WTC11 (cell line): ENCODE results near the gene MFAP3. TPM values are rescaled to one million over a fixed set of nuclear protein-coding genes. Genes with fewer than 3 reads are reported as not detected.
A peak's percentile ranks its signal among the peaks of the same experiment; 100 is the strongest.

Experiments used
- ATAC-seq: fragments of 200-7000 bp; cut with Tn5 transposase; 2 replicates; pipeline ENCODE4 v1.10.0; 2021; ENCODE audit warnings: mild to moderate bottlenecking, moderate library complexity
- CTCF ChIA-PET: fragments of 300-600 bp; sonication (Branson Sonifier 250); formaldehyde crosslinking; loops from one replicate; lab custom pipeline; 2021; ENCODE audit warnings: antibody characterized with exemption; lab: Charles Lee
- POLR2A ChIA-PET: fragments of 350-600 bp; sonication (Branson Sonifier 250); formaldehyde crosslinking; loops from one replicate; lab custom pipeline; 2021; ENCODE audit warnings: antibody characterized with exemption; lab: Charles Lee
- DNase-seq: peaks from one replicate; pipeline ENCODE4 v3.0.0; 2021; ENCODE audit warnings: low spot score
- H3K27ac Mint-ChIP-seq: 2 replicates; pipeline ENCODE4 v1.8.0; 2021; ENCODE audit warnings: mixed read lengths
- H3K27me3 Mint-ChIP-seq: 2 replicates; pipeline ENCODE4 v1.8.0; 2021; ENCODE audit warnings: low read depth, mild to moderate bottlenecking, moderate library complexity, mixed read lengths
- H3K36me3 Mint-ChIP-seq: 2 replicates; pipeline ENCODE4 v1.8.0; 2021; ENCODE audit warnings: mixed read lengths
- H3K4me1 Mint-ChIP-seq: 2 replicates; pipeline ENCODE4 v1.8.0; 2022; ENCODE audit warnings: mixed read lengths
- H3K4me3 Mint-ChIP-seq: 2 replicates; pipeline ENCODE4 v1.8.0; 2021; ENCODE audit warnings: mild to moderate bottlenecking, moderate library complexity, mixed read lengths
- H3K9me3 Mint-ChIP-seq: 2 replicates; pipeline ENCODE4 v1.8.0; 2021; ENCODE audit warnings: mixed read lengths
- AFF4 ChIP-seq: sonication (generic); formaldehyde crosslinking; IDR thresholded peaks from 2 replicates; pipeline ENCODE4 v1.8.1; 2023; ENCODE audit warnings: mild to moderate bottlenecking, missing genetic modification reagents, borderline replicate concordance
- AR ChIP-seq: fragments of 250-450 bp; sonication (Bioruptor Pico); IDR thresholded peaks from 2 replicates; pipeline ENCODE4 v1.9.0; 2021; ENCODE audit warnings: mild to moderate bottlenecking
- ARID4B ChIP-seq: sonication (generic); formaldehyde crosslinking; IDR thresholded peaks from 2 replicates; pipeline ENCODE4 v1.8.0; 2023; ENCODE audit warnings: missing genetic modification reagents, mild to moderate bottlenecking, borderline replicate concordance
- ATF1 ChIP-seq: sonication (generic); formaldehyde crosslinking; IDR thresholded peaks from 2 replicates; pipeline ENCODE4 v1.8.1; 2023; ENCODE audit warnings: mild to moderate bottlenecking, moderate library complexity, missing genetic modification reagents
- CDX4 ChIP-seq: fragments of 250-450 bp; sonication (Bioruptor Pico); IDR thresholded peaks from 2 replicates; pipeline ENCODE4 v1.9.0; 2021; ENCODE audit warnings: moderate library complexity, mild to moderate bottlenecking, inconsistent platforms, borderline replicate concordance
- ERG ChIP-seq: fragments of 250-450 bp; sonication (Bioruptor Pico); IDR thresholded peaks from 2 replicates; pipeline ENCODE4 v1.8.0; 2021; ENCODE audit warnings: mild to moderate bottlenecking
- FOXP1 ChIP-seq: sonication (generic); formaldehyde crosslinking; IDR thresholded peaks from 2 replicates; pipeline ENCODE4 v1.8.0; 2022; ENCODE audit warnings: missing genetic modification reagents, mild to moderate bottlenecking, moderate library complexity, borderline replicate concordance
- GRHL2 ChIP-seq: fragments of 250-450 bp; sonication (Bioruptor Pico); IDR thresholded peaks from 2 replicates; pipeline ENCODE4 v1.8.0; 2022; ENCODE audit warnings: mild to moderate bottlenecking, moderate library complexity; ENCODE audit not compliant: insufficient replicate concordance, severe bottlenecking
- IRF1 ChIP-seq: sonication (generic); formaldehyde crosslinking; IDR thresholded peaks from 2 replicates; pipeline ENCODE4 v1.8.0; 2023; ENCODE audit warnings: missing genetic modification reagents
- RELA ChIP-seq: sonication (generic); formaldehyde crosslinking; IDR thresholded peaks from 2 replicates; pipeline ENCODE4 v1.8.1; 2022; ENCODE audit warnings: missing genetic modification reagents, mild to moderate bottlenecking, borderline replicate concordance
- ZNF263 ChIP-seq: sonication (generic); formaldehyde crosslinking; IDR thresholded peaks from 2 replicates; pipeline ENCODE4 v1.8.1; 2022; ENCODE audit warnings: low read depth, mild to moderate bottlenecking, moderate library complexity, missing genetic modification reagents
- ZNF281 ChIP-seq: sonication (generic); formaldehyde crosslinking; IDR thresholded peaks from 2 replicates; pipeline ENCODE4 v1.8.0; 2023; ENCODE audit warnings: mild to moderate bottlenecking, missing genetic modification reagents
- total RNA-seq: library from RNA; stranded (reverse); gene quantifications from 3 replicates; pipeline ENCODE4 v1.2.3, GENCODE V29; 2021

MFAP3 gene
- total RNA-seq, 1 experiment from 2014 or later = 20.0 TPM

GRCh38 chr5:154034944-154035343 lies 3.8 kb upstream of the MFAP3 start (continued):
- TF ChIP-seq AFF4 (CRISPR knock-in tag) = no peak
- no peak for TF ChIP-seq ERG

- Mint-ChIP-seq H3K4me3 (peak overlapping the region; percentile 94), H3K9me3 (no peaks in the 10 kb centered on the region), H3K36me3 (no peaks in the 10 kb centered on the region), H3K4me1 (peaks cover 17% of the 10 kb centered on the region), H3K27ac (peak overlapping the region; percentile 75), H3K27me3 (no peaks in the 10 kb centered on the region; the same call in 1 of the 2 replicates)
- peak; percentile 15 for ATAC-seq
- TF ChIP-seq ZNF263 (CRISPR knock-in tag) (no peak), GRHL2 (CRISPR knock-in tag) (no peak), RELA (CRISPR knock-in tag) (no peak), ZNF281 (CRISPR knock-in tag) (no peak)
- ChIA-PET POLR2A (interaction anchor here (1.0 to 1.1 kb wide), 2 partner anchors 9 to 12 kb away, joined by 4 to 6 read pairs; no protein-coding TSS in a partner anchor), CTCF (interaction anchor here (0.9 to 1.7 kb wide), 7 partner anchors 23 to 384 kb away, joined by 3 to 14 read pairs (median 4); no protein-coding TSS in a partner anchor)
- no peak for DNase-seq
Observed at GRCh38 chr5:154038261-154038706, 483 bp upstream of the MFAP3 start.

- H3K27me3 Mint-ChIP-seq = no peaks in the 10 kb centered on the region; the same call in 1 of the 2 replicates
- no peaks in the 10 kb centered on the region for H3K9me3 Mint-ChIP-seq
- DNase-seq = no peak
- peaks cover 17% of the 10 kb centered on the region for H3K4me1 Mint-ChIP-seq
- POLR2A ChIA-PET = interaction anchor here (0.6 to 1.1 kb wide), 3 partner anchors 8 to 594 kb away, joined by 3 to 6 read pairs (median 4); no protein-coding TSS in a partner anchor
- peak overlapping the region; percentile 75 for H3K27ac Mint-ChIP-seq
- ATAC-seq = no peak
- H3K36me3 Mint-ChIP-seq = no peaks in the 10 kb centered on the region
- CTCF ChIA-PET = interaction anchor here (0.7 to 1.7 kb wide), 6 partner anchors 24 to 150 kb away, joined by 3 to 14 read pairs (median 4); no protein-coding TSS in a partner anchor
- H3K4me3 Mint-ChIP-seq = peak overlapping the region; percentile 94
- TF ChIP-seq IRF1 (CRISPR knock-in tag) (no peak), RELA (CRISPR knock-in tag) (no peak), CDX4 (CRISPR knock-in tag) (no peak), ARID4B (CRISPR knock-in tag) (no peak), FOXP1 (CRISPR knock-in tag) (no peak), ATF1 (CRISPR knock-in tag) (no peak), AR (CRISPR knock-in tag) (no peak)
Observed at GRCh38 chr5:154039458-154039829, 677 bp downstream of the MFAP3 start.
